Smooth muscle cell (in vitro differentiated cells): ENCODE results near the gene PTGS1. TPM values are rescaled to one million over a fixed set of nuclear protein-coding genes. Genes with fewer than 3 reads are reported as not detected.

ENCODE experiments used
- DNase-seq: peaks from one replicate; lab custom pipeline; 2025; ENCODE audit not compliant: unreplicated experiment; lab: John Stamatoyannopoulos, UW
- H2AFZ ChIP-seq: fragments of 200-600 bp; sonication (generic); 2 replicates; pipeline ENCODE4 v1.6.0; 2016; ENCODE audit warnings: antibody characterized with exemption, low read depth, mild to moderate bottlenecking
- H3F3A ChIP-seq: fragments of 200-600 bp; sonication (generic); 2 replicates; pipeline ENCODE4 v1.6.0; 2017; ENCODE audit warnings: antibody characterized with exemption, low read depth
- H3K27ac ChIP-seq: fragments of 200-600 bp; sonication (generic); 2 replicates; pipeline ENCODE4 v1.5.1; 2016; ENCODE audit warnings: low read depth, mild to moderate bottlenecking
- H3K27me3 ChIP-seq: fragments of 200-600 bp; sonication (generic); 2 replicates; pipeline ENCODE4 v1.6.1; 2016; ENCODE audit warnings: low read depth, mild to moderate bottlenecking
- H3K36me3 ChIP-seq: fragments of 200-600 bp; sonication (generic); 2 replicates; pipeline ENCODE4 v1.5.1; 2016; ENCODE audit warnings: low read depth
- H3K4me1 ChIP-seq: fragments of 200-600 bp; sonication (generic); 2 replicates; pipeline ENCODE4 v1.5.1; 2016; ENCODE audit warnings: low read depth
- H3K4me2 ChIP-seq: fragments of 200-600 bp; sonication (generic); 2 replicates; pipeline ENCODE4 v1.6.0; 2016; ENCODE audit warnings: mild to moderate bottlenecking
- H3K4me3 ChIP-seq: fragments of 200-600 bp; sonication (generic); 2 replicates; pipeline ENCODE4 v1.5.1; 2016; ENCODE audit warnings: mild to moderate bottlenecking
- H3K79me2 ChIP-seq: fragments of 200-600 bp; sonication (generic); 2 replicates; pipeline ENCODE4 v1.6.0; 2016; ENCODE audit warnings: low read depth, mild to moderate bottlenecking
- H3K9ac ChIP-seq: fragments of 200-600 bp; sonication (generic); 2 replicates; pipeline ENCODE4 v1.6.0; 2016; ENCODE audit warnings: low read depth
- H3K9me3 ChIP-seq: fragments of 200-600 bp; sonication (generic); replicated peaks from 2 replicates; pipeline ENCODE4 v1.5.1; 2016; ENCODE audit warnings: low read depth
- H4K20me1 ChIP-seq: fragments of 200-600 bp; sonication (generic); 2 replicates; pipeline ENCODE4 v1.6.0; 2016; ENCODE audit warnings: low read depth
- WGBS: methylation state at CpG from one replicate; pipeline ENCODE4 v1.1.7; 2016; ENCODE audit warnings: low lambda C conversion rate; 5-methylcytosine and 5-hydroxymethylcytosine counted together
- polyA plus RNA-seq: library from polyadenylated mRNA; unstranded; fragments of >200 nt; fragmentation: Nextera tagmentation; extraction: Ambion mirVana; gene quantifications from 2 replicates; pipeline ENCODE4 v1.2.1, GENCODE V29; 2016
- total RNA-seq: library from RNA; depleted of rRNA; stranded (reverse); fragments of >200 nt; gene quantifications from 2 replicates; pipeline ENCODE4 v1.2.3, GENCODE V29; 2014
- TF ChIP-seq, protein P1 (sequence below): fragments of 200-600 bp; sonication (generic); IDR thresholded peaks from 2 replicates; pipeline ENCODE4 v1.5.1; 2017; ENCODE audit warnings: borderline replicate concordance, mild to moderate bottlenecking, antibody characterized with exemption; ENCODE audit not compliant: insufficient read depth, poor library complexity, severe bottlenecking

The PTGS1 gene
- total and polyA plus RNA-seq, 2 experiments from 2014 or later: 0.06 to 2.3 TPM

DNA sequence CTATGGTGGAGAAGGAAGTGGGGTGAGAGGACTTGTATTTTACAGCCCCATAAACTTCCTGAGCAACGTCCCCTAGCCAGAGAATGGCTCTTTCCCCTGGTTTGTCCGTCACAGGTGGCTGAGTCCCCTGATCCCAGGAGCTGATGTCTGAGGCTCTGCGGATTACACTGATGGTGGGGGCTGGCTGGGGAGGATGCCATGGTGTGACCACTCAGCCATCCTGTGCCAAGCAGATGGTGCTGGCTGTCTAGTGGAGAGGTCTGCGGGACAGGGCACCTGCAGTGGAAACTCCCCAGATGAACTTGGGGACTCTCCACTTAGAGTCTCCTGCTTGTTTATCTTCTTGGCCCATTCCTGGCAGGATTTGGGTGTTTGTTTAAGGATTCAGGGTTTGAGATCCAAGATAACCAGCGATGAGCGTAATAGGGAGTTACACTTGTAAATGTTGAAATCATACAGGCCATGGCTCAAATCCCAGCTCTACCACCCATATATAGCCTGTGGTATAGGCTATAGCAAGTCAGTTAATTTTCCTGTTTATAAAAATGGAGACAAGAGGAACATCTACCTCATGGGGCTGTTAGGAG lies 4.7 kb upstream of the PTGS1 start:
- Histone ChIP-seq H2AFZ (no peak overlapping the region), H3K4me2 (no peak overlapping the region), H3K9ac (no peak overlapping the region), H4K20me1 (no peaks in the 10 kb centered on the region), H3K79me2 (no peaks in the 10 kb centered on the region), H3K4me3 (no peak overlapping the region), H3K36me3 (no peaks in the 10 kb centered on the region), H3K27me3 (peaks cover 16% of the 10 kb centered on the region), H3K9me3 (no peaks in the 10 kb centered on the region), H3F3A (no peaks in the 10 kb centered on the region), H3K4me1 (no peaks in the 10 kb centered on the region), H3K27ac (no peak overlapping the region)
- WGBS: 73% methylated on average over 6 of the region's 6 CpGs
- no peak for DNase-seq
- TF ChIP-seq, protein P1, sequence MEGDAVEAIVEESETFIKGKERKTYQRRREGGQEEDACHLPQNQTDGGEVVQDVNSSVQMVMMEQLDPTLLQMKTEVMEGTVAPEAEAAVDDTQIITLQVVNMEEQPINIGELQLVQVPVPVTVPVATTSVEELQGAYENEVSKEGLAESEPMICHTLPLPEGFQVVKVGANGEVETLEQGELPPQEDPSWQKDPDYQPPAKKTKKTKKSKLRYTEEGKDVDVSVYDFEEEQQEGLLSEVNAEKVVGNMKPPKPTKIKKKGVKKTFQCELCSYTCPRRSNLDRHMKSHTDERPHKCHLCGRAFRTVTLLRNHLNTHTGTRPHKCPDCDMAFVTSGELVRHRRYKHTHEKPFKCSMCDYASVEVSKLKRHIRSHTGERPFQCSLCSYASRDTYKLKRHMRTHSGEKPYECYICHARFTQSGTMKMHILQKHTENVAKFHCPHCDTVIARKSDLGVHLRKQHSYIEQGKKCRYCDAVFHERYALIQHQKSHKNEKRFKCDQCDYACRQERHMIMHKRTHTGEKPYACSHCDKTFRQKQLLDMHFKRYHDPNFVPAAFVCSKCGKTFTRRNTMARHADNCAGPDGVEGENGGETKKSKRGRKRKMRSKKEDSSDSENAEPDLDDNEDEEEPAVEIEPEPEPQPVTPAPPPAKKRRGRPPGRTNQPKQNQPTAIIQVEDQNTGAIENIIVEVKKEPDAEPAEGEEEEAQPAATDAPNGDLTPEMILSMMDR: no peak

DNA sequence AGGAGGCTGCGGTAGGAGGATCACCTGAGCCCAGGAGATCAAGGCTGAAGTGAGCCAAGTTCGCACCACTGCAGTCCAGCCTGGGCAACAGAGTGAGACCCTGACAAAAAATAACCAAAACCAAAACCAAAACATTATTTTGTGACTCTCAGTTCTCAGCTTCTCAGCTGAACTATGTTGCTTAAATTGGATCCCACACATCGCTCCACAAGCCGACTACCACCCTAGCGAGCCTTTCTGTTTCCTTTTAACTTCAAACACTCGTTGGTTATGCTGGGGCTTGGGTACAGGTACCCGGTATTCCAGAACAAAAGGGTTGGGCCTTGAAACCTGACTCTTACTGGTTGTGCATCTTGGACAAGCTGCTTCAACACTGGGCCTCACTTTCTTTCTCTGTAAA lies 3.8 kb upstream of the PTGS1 start:
- no peak overlapping the region for H3K9ac ChIP-seq
- H3K4me2 ChIP-seq: no peak overlapping the region
- TF ChIP-seq, protein P1: no peak
- no peaks in the 10 kb centered on the region for H3K79me2 ChIP-seq
- H3F3A ChIP-seq: no peaks in the 10 kb centered on the region
- H3K27me3 ChIP-seq: peaks cover 24% of the 10 kb centered on the region
- DNase-seq: no peak
- no peaks in the 10 kb centered on the region for H3K9me3 ChIP-seq
- 92% methylated on average over 7 of the region's 7 CpGs for WGBS
- no peaks in the 10 kb centered on the region for H3K4me1 ChIP-seq
- no peaks in the 10 kb centered on the region for H3K36me3 ChIP-seq
- H3K4me3 ChIP-seq: no peak overlapping the region
- no peaks in the 10 kb centered on the region for H4K20me1 ChIP-seq
- no peak overlapping the region for H3K27ac ChIP-seq
- no peak overlapping the region for H2AFZ ChIP-seq

DNA sequence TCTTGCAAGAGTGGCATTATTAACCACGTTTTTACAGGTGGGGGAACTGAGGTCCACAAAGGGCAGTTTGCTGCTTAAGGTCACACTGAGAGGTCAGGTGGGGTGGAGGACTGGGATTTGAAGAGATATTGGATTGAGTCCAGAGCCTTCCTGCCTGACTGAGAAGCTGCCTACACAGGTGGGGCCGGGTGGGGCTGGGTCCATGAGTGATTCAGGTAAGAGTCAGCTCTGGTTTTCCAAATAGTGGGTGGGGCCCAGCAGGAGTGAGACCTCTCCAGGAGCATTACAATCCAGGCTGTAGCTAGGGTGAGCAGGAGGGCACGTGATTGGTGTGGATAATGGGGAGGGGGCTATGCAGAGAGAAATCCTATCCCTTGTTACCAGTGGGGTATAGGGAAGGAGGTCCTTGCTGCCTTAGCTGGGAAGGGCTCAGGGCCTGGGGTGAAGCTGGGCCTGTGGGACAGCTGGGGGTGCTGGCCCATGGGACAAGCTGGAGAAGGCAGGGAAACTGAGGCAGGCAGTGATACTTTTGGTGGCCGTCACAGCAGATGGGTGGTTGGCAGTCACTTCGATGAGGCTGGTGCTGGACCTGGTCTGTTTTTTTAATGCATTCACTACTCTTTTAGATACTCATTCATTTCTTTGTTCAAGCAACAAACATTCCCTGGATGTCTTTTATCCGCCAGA lies 2.9 kb upstream of the PTGS1 start:
- H4K20me1 ChIP-seq: no peaks in the 10 kb centered on the region
- no peaks in the 10 kb centered on the region for H3F3A ChIP-seq
- H3K4me1 ChIP-seq: no peaks in the 10 kb centered on the region
- no peak overlapping the region for H3K4me3 ChIP-seq
- no peak overlapping the region for H3K27ac ChIP-seq
- TF ChIP-seq, protein P1: no peak
- H3K36me3 ChIP-seq: no peaks in the 10 kb centered on the region
- no peak overlapping the region for H3K4me2 ChIP-seq
- H3K9ac ChIP-seq: no peak overlapping the region
- H3K27me3 ChIP-seq: peaks cover 24% of the 10 kb centered on the region
- WGBS: 79% methylated on average over 6 of the region's 6 CpGs
- H3K9me3 ChIP-seq: no peaks in the 10 kb centered on the region
- DNase-seq: no peak
- no peaks in the 10 kb centered on the region for H3K79me2 ChIP-seq
- no peak overlapping the region for H2AFZ ChIP-seq

DNA sequence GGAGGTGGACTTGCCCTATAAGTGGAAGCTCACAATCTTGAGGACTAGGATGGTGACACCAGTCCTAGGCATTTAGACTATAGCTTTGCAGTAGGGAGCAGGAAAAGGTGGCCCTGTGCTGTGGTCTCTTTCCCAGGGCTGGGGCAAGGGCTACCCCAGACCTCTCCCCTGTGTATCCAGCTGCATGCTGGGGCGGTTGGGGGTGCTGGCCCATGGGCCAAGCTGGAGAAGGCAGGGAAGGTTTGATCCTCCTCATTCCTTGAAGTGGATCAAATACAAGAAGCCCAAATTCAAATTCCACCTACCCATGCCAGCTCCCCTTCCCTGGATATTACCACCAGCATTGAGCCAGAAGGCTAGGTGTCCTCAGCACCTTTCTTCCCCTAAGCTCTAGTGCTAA lies 2.2 kb upstream of the PTGS1 start:
- H3K9me3 ChIP-seq: no peaks in the 10 kb centered on the region
- H3K79me2 ChIP-seq: no peaks in the 10 kb centered on the region
- no peaks in the 10 kb centered on the region for H4K20me1 ChIP-seq
- H3K4me2 ChIP-seq: no peak overlapping the region
- no peak overlapping the region for H3K4me3 ChIP-seq
- H3K27ac ChIP-seq: no peak overlapping the region
- H2AFZ ChIP-seq: no peak overlapping the region
- H3F3A ChIP-seq: no peaks in the 10 kb centered on the region
- peaks cover 24% of the 10 kb centered on the region for H3K27me3 ChIP-seq
- H3K36me3 ChIP-seq: no peaks in the 10 kb centered on the region
- DNase-seq: no peak
- no peaks in the 10 kb centered on the region for H3K4me1 ChIP-seq
- TF ChIP-seq, protein P1: no peak
- 87% methylated on average over 1 of the region's 1 CpG for WGBS
- H3K9ac ChIP-seq: no peak overlapping the region
